DMS153 treated with DMSO at 0.1 percent for 48 hours (cell line): Measurements from ENCODE around the gene ZBTB45.
"Not testable (repeated sequence)": the region's sequence is repeated elsewhere in the genome, so short reads cannot be mapped to it uniquely, and the experiment has no call there.

Source experiments
- DNase-seq: peaks from one replicate; lab custom pipeline; 2025; ENCODE audit not compliant: unreplicated experiment; lab: John Stamatoyannopoulos, UW

The ZBTB45 gene

GRCh38 chr19:58555369-58555885, 35.8 kb upstream of the ZBTB45 start:
- DNase-seq = no peak

GRCh38 chr19:58554494-58555368, 35.1 kb upstream of the ZBTB45 start, which contains the start of gene CHMP2A:
TSS of gene CHMP2A (minus strand) at chr19:58555105. CDS start at chr19:58554212, 893 bp downstream.
- no peak for DNase-seq

- no peak for DNase-seq
Measured at GRCh38 chr19:58553799-58554493, 34.3 kb upstream of the ZBTB45 start.

GRCh38 chr19:58552655-58553054, 33.0 kb upstream of the ZBTB45 start:
- no peak for DNase-seq

GRCh38 chr19:58551577-58552471, 32.2 kb upstream of the ZBTB45 start:
- DNase-seq = no peak

GRCh38 chr19:58551123-58551497, 31.5 kb upstream of the ZBTB45 start:
- no peak for DNase-seq

- DNase-seq = no peak
Measured at GRCh38 chr19:58550362-58551122, 30.9 kb upstream of the ZBTB45 start.

GRCh38 chr19:58549664-58550361, 30.2 kb upstream of the ZBTB45 start:
- no peak for DNase-seq

GRCh38 chr19:58548859-58549663, 29.5 kb upstream of the ZBTB45 start:
- no peak for DNase-seq

GRCh38 chr19:58547323-58548312, 28.0 kb upstream of the ZBTB45 start:
- no peak for DNase-seq

- no peak for DNase-seq
Measured at GRCh38 chr19:58546019-58546530, 26.5 kb upstream of the ZBTB45 start.

- no peak for DNase-seq
Measured at GRCh38 chr19:58545286-58546018, 25.8 kb upstream of the ZBTB45 start.

GRCh38 chr19:58544591-58545285, 25.1 kb upstream of the ZBTB45 start:
- DNase-seq = no peak

- DNase-seq = no peak
Measured at GRCh38 chr19:58543826-58544590, 24.4 kb upstream of the ZBTB45 start, which contains the start of gene TRIM28. TSS of gene TRIM28 (plus strand) at chr19:58544064. CDS start at chr19:58544758, 694 bp downstream.

- not testable (repeated sequence) for DNase-seq
Measured at GRCh38 chr19:58542641-58543372, 23.2 kb upstream of the ZBTB45 start.
